ENCODE results near the gene PDE8A. TPM values are rescaled to one million over a fixed set of nuclear protein-coding genes. Genes with fewer than 3 reads are reported as not detected.
"Not testable (repeated sequence)": the region's sequence is repeated elsewhere in the genome, so short reads cannot be mapped to it uniquely, and the experiment has no call there.

PDE8A gene
- total RNA-seq, 1 donor from 2014 or later, result 28.2 TPM

- intact Hi-C loops (cut with DNase I), result loop anchor here (5.0 kb wide), 1 partner anchor 40 kb away; no protein-coding TSS in a partner anchor
- DNase-seq (ENCODE audit: low spot score), result no peak
Measured at GRCh38 chr15:85007137-85007536, 25.5 kb downstream of the PDE8A start.

- DNase-seq (ENCODE audit: low spot score), result no peak
- intact Hi-C loops (cut with DNase I), result loop anchor here (5.0 kb wide), 1 partner anchor 39 kb away; no protein-coding TSS in a partner anchor
Measured at GRCh38 chr15:85007741-85008397, 26.2 kb downstream of the PDE8A start.

GRCh38 chr15:85008474-85009260 lies 27.0 kb downstream of the PDE8A start:
- intact Hi-C loops (cut with DNase I), result loop anchor here (5.0 kb wide), 1 partner anchor 39 kb away; no protein-coding TSS in a partner anchor

GRCh38 chr15:85009435-85009834 lies 27.8 kb downstream of the PDE8A start:
- intact Hi-C loops (cut with DNase I), result loop anchor here (5.0 kb wide), 1 partner anchor 38 kb away; no protein-coding TSS in a partner anchor
- no peak for DNase-seq (ENCODE audit: low spot score)

More at GRCh38 chr15:85008474-85009260, 27.0 kb downstream of the PDE8A start:
- no peak for DNase-seq (ENCODE audit: low spot score)

- DNase-seq (ENCODE audit: low spot score), result no peak
- intact Hi-C loops (cut with DNase I), result loop anchor here (10.0 kb wide), 1 partner anchor 155 kb away; no protein-coding TSS in a partner anchor
Measured at GRCh38 chr15:85010071-85010385, 28.4 kb downstream of the PDE8A start.

GRCh38 chr15:85010386-85011159 lies 28.9 kb downstream of the PDE8A start:
- intact Hi-C loops (cut with DNase I), result loop anchor here (10.0 kb wide), 1 partner anchor 156 kb away; no protein-coding TSS in a partner anchor
- no peak for DNase-seq (ENCODE audit: low spot score)

- no peak for DNase-seq (ENCODE audit: low spot score)
- intact Hi-C loops (cut with DNase I), result loop anchor here (10.0 kb wide), 1 partner anchor 156 kb away; no protein-coding TSS in a partner anchor
Measured at GRCh38 chr15:85011160-85011571, 29.5 kb downstream of the PDE8A start.

- DNase-seq (ENCODE audit: low spot score), result not testable (repeated sequence)
- intact Hi-C loops (cut with DNase I), result loop anchor here (10.0 kb wide), 1 partner anchor 157 kb away; no protein-coding TSS in a partner anchor
Measured at GRCh38 chr15:85011724-85012123, 30.1 kb downstream of the PDE8A start.

GRCh38 chr15:85013785-85014184 lies 32.1 kb downstream of the PDE8A start:
- intact Hi-C loops (cut with DNase I), result loop anchor here (10.0 kb wide), 1 partner anchor 159 kb away; no protein-coding TSS in a partner anchor
- no peak for DNase-seq (ENCODE audit: low spot score)

GRCh38 chr15:85014932-85015331 lies 33.3 kb downstream of the PDE8A start:
- no peak for DNase-seq (ENCODE audit: low spot score)
- intact Hi-C loops (cut with DNase I), result loop anchor here (10.0 kb wide), 1 partner anchor 160 kb away; no protein-coding TSS in a partner anchor

GRCh38 chr15:85016275-85016674 lies 34.6 kb downstream of the PDE8A start:
- intact Hi-C loops (cut with DNase I), result loop anchor here (10.0 kb wide), 1 partner anchor 161 kb away; no protein-coding TSS in a partner anchor
- no peak for DNase-seq (ENCODE audit: low spot score)

GRCh38 chr15:85019815-85020590 lies 38.3 kb downstream of the PDE8A start:
- intact Hi-C loops (cut with DNase I), result loop anchor here (10.0 kb wide), 1 partner anchor 165 kb away; no protein-coding TSS in a partner anchor

GRCh38 chr15:85021409-85021808 lies 39.8 kb downstream of the PDE8A start:
- intact Hi-C loops (cut with DNase I), result no loop called here
- no peak for DNase-seq (ENCODE audit: low spot score)

More at GRCh38 chr15:85019815-85020590, 38.3 kb downstream of the PDE8A start:
- DNase-seq (ENCODE audit: low spot score), result no peak

- intact Hi-C loops (cut with DNase I), result no loop called here
- no peak for DNase-seq (ENCODE audit: low spot score)
Measured at GRCh38 chr15:85022860-85023403, 41.3 kb downstream of the PDE8A start.

- intact Hi-C loops (cut with DNase I), result no loop called here
- DNase-seq (ENCODE audit: low spot score), result no peak
Measured at GRCh38 chr15:85024003-85024402, 42.3 kb downstream of the PDE8A start.

GRCh38 chr15:85024509-85025336 lies 43.1 kb downstream of the PDE8A start:
- intact Hi-C loops (cut with DNase I), result loop anchor here (5.0 kb wide), 1 partner anchor 42 kb away; the partner anchor contains the start of gene PDE8A
- DNase-seq (ENCODE audit: low spot score), result no peak

- intact Hi-C loops (cut with DNase I), result loop anchor here (5.0 kb wide), 1 partner anchor 43 kb away; the partner anchor contains the start of gene PDE8A
- DNase-seq (ENCODE audit: low spot score), result no peak
Measured at GRCh38 chr15:85025516-85026251, 44.0 kb downstream of the PDE8A start.

Data from cardiac septum (tissue), 1 donor.